Tibial artery (tissue), 4 donors: ENCODE data around the gene C20orf202.

ENCODE experiments used
- DNase-seq, 2 donors: peaks; one replicate each; pipeline ENCODE4 v3.0.0-alpha.2; 2019
- H3K27ac ChIP-seq, 2 donors: fragments of 200-600 bp; sonication (generic) in 1 of 2; 1 replicate in 1 of 2; 2 replicates in 1 of 2; pipeline ENCODE4 v1.5.1; 2018 to 2019; ENCODE audit warnings: mild to moderate bottlenecking in 1 of 2
- H3K27me3 ChIP-seq, 2 donors: fragments of 200-600 bp; sonication (generic) in 1 of 2; one replicate each; pipeline versions ENCODE4 v1.5.1 to v1.6.0; 2016 to 2019
- H3K36me3 ChIP-seq, 3 donors: fragments of 200-600 bp; sonication (generic) in 2 of 3; one replicate each; pipeline ENCODE4 v1.5.1; 2016 to 2019; ENCODE audit warnings: mild to moderate bottlenecking in 2 of 3
- H3K4me1 ChIP-seq, 4 donors: fragments of 200-600 bp; sonication (generic) in 2 of 4; 1 replicate in 3 of 4; 2 replicates in 1 of 4; pipeline ENCODE4 v1.5.1; 2016 to 2019
- H3K4me3 ChIP-seq, 2 donors: fragments of 200-600 bp; sonication (generic) in 1 of 2; 1 replicate in 1 of 2; 2 replicates in 1 of 2; pipeline ENCODE4 v1.5.1; 2018 to 2019; ENCODE audit warnings: mild to moderate bottlenecking in 2 of 2
- H3K9me3 ChIP-seq, 3 donors: fragments of 200-600 bp; sonication (generic) in 1 of 3; one replicate each; pipeline ENCODE4 v1.5.1; 2016 to 2019
- CTCF ChIP-seq, 2 experiments: fragments of 200-600 bp in 1 of 2; fragments of 450-650 bp in 1 of 2; IDR thresholded peaks; one replicate each; pipeline ENCODE4 v1.5.1; 2017 to 2019; ENCODE audit warnings: antibody characterized with exemption in 2 of 2, mild to moderate bottlenecking in 1 of 2, moderate library complexity in 1 of 2
- intact Hi-C: fragments of 100-400 bp; cut with DNase I; formaldehyde crosslinking; loops from one replicate; pipeline ENCODE4 v1.15.0; 2023; ENCODE audit warnings: low total_unique reads

Gene C20orf202

GRCh38 chr20:1166948-1167720 lies 36.1 kb upstream of the C20orf202 start:
- Histone ChIP-seq H3K36me3 (peaks cover 81 to 98% (median 97%) of the 10 kb centered on the region in 3 donors), H3K9me3 (no peaks in the 10 kb centered on the region), H3K27ac (no peak overlapping the region), H3K27me3 (no peaks in the 10 kb centered on the region), H3K4me3 (no peak overlapping the region), H3K4me1 (no peaks in the 10 kb centered on the region)
- intact Hi-C loops = no loop called here
- no peak for TF ChIP-seq CTCF (IDR thresholded peaks at IDR 0.05)
- no peak for DNase-seq

- Histone ChIP-seq H3K27ac (no peak overlapping the region), H3K9me3 (no peaks in the 10 kb centered on the region), H3K36me3 (peaks cover 78 to 98% (median 96%) of the 10 kb centered on the region in 3 donors), H3K4me1 (no peaks in the 10 kb centered on the region), H3K4me3 (no peak overlapping the region), H3K27me3 (no peaks in the 10 kb centered on the region)
- no peak for TF ChIP-seq CTCF (IDR thresholded peaks at IDR 0.05)
- no peak for DNase-seq
- intact Hi-C loops = no loop called here
Observed at GRCh38 chr20:1169224-1169623, 34.0 kb upstream of the C20orf202 start.

GRCh38 chr20:1171461-1172093 lies 31.7 kb upstream of the C20orf202 start:
- DNase-seq = no peak
- intact Hi-C loops = no loop called here
- no peak overlapping the region for H3K4me3 ChIP-seq
- no peak overlapping the region for H3K27ac ChIP-seq
- H3K9me3 ChIP-seq = no peaks in the 10 kb centered on the region
- H3K27me3 ChIP-seq = no peaks in the 10 kb centered on the region
- no peaks in the 10 kb centered on the region for H3K4me1 ChIP-seq
- no peak for TF ChIP-seq CTCF (IDR thresholded peaks at IDR 0.05)
- H3K36me3 ChIP-seq = peaks cover 54 to 97% (median 86%) of the 10 kb centered on the region in 3 donors

GRCh38 chr20:1173698-1174097 lies 29.6 kb upstream of the C20orf202 start:
- Histone ChIP-seq H3K36me3 (peaks cover 33 to 81% (median 66%) of the 10 kb centered on the region in 3 donors), H3K4me3 (no peak overlapping the region), H3K9me3 (no peaks in the 10 kb centered on the region), H3K27ac (no peak overlapping the region), H3K27me3 (no peaks in the 10 kb centered on the region), H3K4me1 (no peaks in the 10 kb centered on the region)
- TF ChIP-seq CTCF (IDR thresholded peaks at IDR 0.05) = no peak
- intact Hi-C loops = no loop called here
- DNase-seq = no peak

- Histone ChIP-seq H3K27me3 (no peaks in the 10 kb centered on the region), H3K4me3 (no peak overlapping the region), H3K9me3 (no peaks in the 10 kb centered on the region), H3K4me1 (no peaks in the 10 kb centered on the region), H3K27ac (no peak overlapping the region), H3K36me3 (peaks cover 29 to 70% (median 55%) of the 10 kb centered on the region in 3 donors)
- intact Hi-C loops = no loop called here
- no peak for DNase-seq
- no peak for TF ChIP-seq CTCF (IDR thresholded peaks at IDR 0.05)
Observed at GRCh38 chr20:1174787-1175186, 28.5 kb upstream of the C20orf202 start.
